Stimulated activated CD8-positive, alpha-beta memory T cell treated with anti-CD3 and anti-CD28 coated beads, Interleukin-2, amount 100 ng/mL, for 1 hour (primary cell): ENCODE measurements around the gene SON.
"Not testable (repeated sequence)": the region's sequence is repeated elsewhere in the genome, so short reads cannot be mapped to it uniquely, and the experiment has no call there.

Experiments used
- DNase-seq, 2 donors: peaks; one replicate each; pipeline ENCODE4 v3.0.0-alpha.2; 2020; ENCODE audit warnings: low read depth in 2 of 2

The SON gene

GRCh38 chr21:33572350-33572749 is 29.5 kb downstream of the SON start:
- no peak for DNase-seq

GRCh38 chr21:33576741-33577141 is 33.9 kb downstream of the SON start:
- DNase-seq, result not testable (repeated sequence)

GRCh38 chr21:33578214-33578613 is 35.4 kb downstream of the SON start:
- DNase-seq, result no peak

- no peak for DNase-seq
Measured at GRCh38 chr21:33578959-33579542, 36.2 kb downstream of the SON start.

- no peak for DNase-seq
Measured at GRCh38 chr21:33584455-33584854, 41.6 kb downstream of the SON start.

- DNase-seq, result no peak
Measured at GRCh38 chr21:33586927-33587326, 44.1 kb downstream of the SON start.

- DNase-seq, result peak in 1 of 2 donors; percentile 0
Measured at GRCh38 chr21:33587792-33588484, 45.1 kb downstream of the SON start.

GRCh38 chr21:33588485-33589335 is 45.9 kb downstream of the SON start, which contains the start of gene DONSON:
TSS of gene DONSON (minus strand) at chr21:33588684. CDS start at chr21:33588641, 43 bp downstream.
- DNase-seq, result peak; percentile 78

GRCh38 chr21:33598051-33598450 is 55.2 kb downstream of the SON start:
- DNase-seq, result no peak

GRCh38 chr21:33608559-33608958 is 65.7 kb downstream of the SON start:
- no peak for DNase-seq

- no peak for DNase-seq
Measured at GRCh38 chr21:33611006-33611744, 68.3 kb downstream of the SON start.

GRCh38 chr21:33617565-33617964 is 74.7 kb downstream of the SON start:
- not testable (repeated sequence) for DNase-seq

- no peak for DNase-seq
Measured at GRCh38 chr21:33618407-33618806, 75.6 kb downstream of the SON start.

GRCh38 chr21:33619726-33620125 is 76.9 kb downstream of the SON start:
- no peak for DNase-seq

- DNase-seq, result no peak
Measured at GRCh38 chr21:33622253-33622652, 79.4 kb downstream of the SON start.

- DNase-seq, result not testable (repeated sequence)
Measured at GRCh38 chr21:33626151-33626550, 83.3 kb downstream of the SON start.
